T follicular helper cell (primary cell): Measurements from ENCODE around the gene HIVEP3.

Experiments used
- DNase-seq: peaks from one replicate; pipeline ENCODE4 v3.0.0-alpha.2; 2020; ENCODE audit warnings: low read depth

Gene HIVEP3

GRCh38 chr1:41530411-41530810 lies 388.3 kb downstream of the HIVEP3 start:
- no peak for DNase-seq

DNA sequence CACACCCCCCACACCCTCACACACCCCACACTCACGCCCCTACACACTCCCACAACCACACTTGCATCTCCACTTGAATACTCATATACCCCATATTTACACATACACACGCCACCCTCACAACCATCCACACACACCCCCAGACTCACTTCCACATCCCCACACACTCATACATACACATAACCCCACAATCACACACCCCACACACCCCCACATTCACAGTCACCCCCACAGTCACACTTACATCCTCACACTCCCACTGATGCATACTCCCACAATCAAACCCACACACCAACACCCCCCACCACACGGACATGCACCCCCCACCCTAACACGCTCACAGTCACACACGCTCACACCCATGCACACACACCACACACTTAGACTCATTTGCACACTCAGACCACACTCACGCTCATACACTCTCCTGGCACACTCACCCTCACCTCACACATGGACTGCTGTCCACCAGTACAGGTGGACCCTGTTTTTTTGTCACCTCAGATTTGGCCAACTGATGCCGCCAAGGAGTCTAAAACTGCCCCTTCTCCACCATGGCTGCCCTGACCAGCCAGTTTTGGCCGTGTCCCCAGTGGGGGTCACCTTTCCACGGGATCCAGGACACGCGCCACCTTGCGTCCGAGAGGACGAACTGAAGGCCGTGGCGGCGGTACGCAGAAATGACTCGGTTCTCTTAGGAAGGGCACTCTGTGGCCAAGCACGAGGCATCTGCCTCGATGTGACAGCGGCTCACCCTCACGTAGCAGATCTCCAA lies 388.9 kb downstream of the HIVEP3 start:
- no peak for DNase-seq

GRCh38 chr1:41528726-41529605 lies 389.8 kb downstream of the HIVEP3 start:
- DNase-seq, result no peak

GRCh38 chr1:41528106-41528505 lies 390.6 kb downstream of the HIVEP3 start:
- no peak for DNase-seq

DNA sequence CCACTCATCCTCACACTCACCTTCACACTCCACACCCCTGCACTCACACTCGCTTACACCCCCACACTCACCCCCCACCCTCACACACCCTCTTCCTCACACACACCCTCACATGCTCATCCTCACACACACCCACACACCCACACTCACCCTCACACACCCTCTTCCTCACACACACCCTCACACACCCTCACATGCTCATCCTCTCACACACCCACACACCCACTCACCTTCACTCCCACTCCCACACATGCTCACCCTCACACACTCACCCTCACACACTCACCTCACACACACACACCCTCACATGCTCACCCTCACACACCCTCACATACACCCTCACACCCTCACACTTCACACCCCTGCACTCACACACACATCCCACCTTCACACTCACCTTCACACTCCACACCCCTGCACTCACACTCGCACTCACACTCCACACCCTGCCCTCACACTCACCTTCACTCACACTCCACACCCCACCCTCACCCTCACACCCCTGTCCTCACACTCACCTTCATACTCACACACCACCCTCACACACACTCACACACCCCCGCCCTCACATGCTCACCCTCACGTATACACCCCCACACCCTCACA lies 391.7 kb downstream of the HIVEP3 start:
- no peak for DNase-seq

- no peak for DNase-seq
Measured at GRCh38 chr1:41525891-41526587, 392.7 kb downstream of the HIVEP3 start.

GRCh38 chr1:41524676-41525675 lies 393.7 kb downstream of the HIVEP3 start:
- DNase-seq, result no peak

GRCh38 chr1:41523949-41524675 lies 394.6 kb downstream of the HIVEP3 start:
- no peak for DNase-seq

DNA sequence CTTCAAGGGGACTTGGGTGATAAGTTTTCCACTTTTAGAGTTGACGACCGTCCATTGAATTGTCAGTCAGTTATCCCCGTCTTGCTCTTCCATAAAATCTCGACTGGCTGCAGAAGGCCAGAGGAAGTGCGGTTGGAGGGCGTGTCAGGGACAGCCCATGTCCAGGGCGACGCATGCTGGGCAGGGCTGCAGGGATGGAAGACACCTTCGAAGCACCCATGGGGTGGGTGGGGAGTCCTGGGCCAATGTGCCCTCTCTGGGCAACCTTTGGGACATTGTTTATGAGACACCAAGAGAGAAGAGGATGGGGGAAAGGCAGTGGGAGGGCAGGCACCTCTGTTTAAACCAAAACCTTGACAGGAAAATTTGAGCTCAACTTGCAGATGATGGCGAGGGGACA lies 395.7 kb downstream of the HIVEP3 start:
- no peak for DNase-seq

DNA sequence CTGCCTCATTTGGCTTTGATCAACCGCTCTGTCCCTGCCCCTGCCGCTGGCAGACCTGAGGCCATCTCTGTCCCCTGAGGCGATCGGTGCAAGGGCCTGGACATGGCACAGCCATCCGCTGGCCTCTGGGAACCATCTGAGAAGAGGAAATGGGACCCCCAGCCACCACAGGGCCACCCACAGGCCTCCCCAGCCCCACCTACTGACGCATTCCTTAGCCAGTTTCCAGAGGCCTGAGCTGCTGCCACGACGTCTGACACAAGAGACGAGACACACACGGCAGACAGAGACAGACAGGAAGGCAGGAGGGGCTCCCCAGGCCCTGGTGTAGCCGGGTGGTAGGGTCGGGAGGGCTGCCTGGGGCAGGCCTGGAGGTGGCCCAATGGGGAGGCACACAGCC lies 397.0 kb downstream of the HIVEP3 start:
- DNase-seq, result no peak

GRCh38 chr1:41520951-41521752 lies 397.6 kb downstream of the HIVEP3 start:
- DNase-seq, result no peak

DNA sequence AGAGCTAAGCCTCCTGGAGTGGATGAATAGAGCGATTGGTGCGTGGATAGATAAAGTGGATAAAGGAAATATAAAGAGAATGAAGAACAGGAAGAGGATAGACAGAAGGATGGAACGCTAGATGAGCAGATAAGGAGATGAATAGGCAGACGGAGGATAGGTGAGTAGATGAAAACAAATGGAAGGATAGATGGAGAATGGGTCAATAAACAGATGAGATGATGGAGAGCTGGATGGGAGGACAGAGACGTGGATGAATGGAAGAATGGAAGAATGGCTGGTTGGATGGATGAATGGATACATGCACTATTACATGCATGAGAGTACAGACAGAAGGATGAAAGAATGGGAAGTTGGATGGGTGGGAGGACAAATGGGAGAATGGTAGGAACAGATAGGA lies 399.1 kb downstream of the HIVEP3 start:
- no peak for DNase-seq

DNA sequence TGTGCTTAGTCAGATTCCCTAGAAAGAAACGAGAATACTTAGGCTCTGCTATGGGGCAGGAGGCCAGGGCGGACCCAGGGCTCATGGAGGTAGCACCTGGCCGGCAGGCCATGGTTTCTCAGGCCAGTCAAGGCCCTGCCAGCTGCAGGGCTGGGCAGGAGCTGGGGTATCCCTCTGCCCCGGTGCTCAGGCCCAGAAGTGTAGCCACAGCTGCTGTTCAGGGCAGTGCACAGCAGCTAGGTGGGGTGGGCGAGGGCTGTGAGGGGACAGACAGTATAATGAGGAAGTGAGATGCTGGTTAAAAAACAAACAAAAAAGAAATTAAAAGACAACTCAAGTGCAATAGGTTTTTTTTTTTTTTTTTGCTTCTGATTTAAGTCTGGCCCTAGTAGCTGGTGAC lies 400.3 kb downstream of the HIVEP3 start:
- no peak for DNase-seq

DNA sequence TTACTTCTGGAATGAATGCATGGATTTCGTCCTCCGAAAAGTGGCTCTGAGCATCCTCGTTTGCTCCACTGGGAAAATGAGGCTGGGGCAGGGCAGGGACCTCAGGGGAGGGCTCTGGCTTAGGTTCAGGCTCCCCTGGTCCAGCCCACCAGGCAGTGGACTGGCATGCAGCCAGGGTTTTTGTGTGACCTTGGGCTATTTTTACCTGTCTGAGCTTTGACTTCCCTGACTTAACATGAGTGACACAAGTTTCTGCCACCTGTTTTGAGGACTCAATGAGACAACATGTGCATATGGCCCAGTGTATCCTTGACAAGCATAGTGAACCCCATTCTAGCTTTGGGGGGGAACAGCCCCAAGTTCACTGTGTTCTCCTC lies 401.7 kb downstream of the HIVEP3 start:
- no peak for DNase-seq

- peak; percentile 23 for DNase-seq
Measured at GRCh38 chr1:41516168-41517061, 402.3 kb downstream of the HIVEP3 start.

GRCh38 chr1:41515778-41516167 lies 402.9 kb downstream of the HIVEP3 start:
- DNase-seq, result no peak

DNA sequence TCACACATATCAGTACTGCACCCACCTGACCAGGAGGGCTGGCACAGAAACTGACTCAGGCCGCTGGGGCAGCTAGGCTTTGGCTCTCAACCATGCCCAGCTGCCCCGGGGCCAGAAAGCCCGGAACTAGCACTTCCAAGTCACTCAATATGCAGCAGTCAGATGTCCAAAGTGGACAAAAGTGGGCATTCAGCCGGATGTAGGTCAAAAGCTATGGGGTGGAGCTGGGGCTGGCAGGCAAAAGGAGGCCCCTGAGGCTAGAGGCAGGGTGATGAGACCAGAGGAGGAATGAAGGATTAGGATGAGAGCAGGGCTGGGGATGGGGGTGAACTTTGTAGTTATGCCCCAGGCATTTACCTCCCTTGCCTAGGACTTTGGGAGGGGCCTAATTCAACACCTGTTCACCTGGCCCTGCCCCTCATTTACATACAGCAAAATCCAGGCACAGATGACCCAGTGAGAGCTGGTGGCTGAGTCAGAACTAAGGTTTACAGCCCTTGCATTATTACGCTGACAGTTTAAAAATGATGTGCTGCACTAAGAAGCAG lies 403.5 kb downstream of the HIVEP3 start:
- no peak for DNase-seq

DNA sequence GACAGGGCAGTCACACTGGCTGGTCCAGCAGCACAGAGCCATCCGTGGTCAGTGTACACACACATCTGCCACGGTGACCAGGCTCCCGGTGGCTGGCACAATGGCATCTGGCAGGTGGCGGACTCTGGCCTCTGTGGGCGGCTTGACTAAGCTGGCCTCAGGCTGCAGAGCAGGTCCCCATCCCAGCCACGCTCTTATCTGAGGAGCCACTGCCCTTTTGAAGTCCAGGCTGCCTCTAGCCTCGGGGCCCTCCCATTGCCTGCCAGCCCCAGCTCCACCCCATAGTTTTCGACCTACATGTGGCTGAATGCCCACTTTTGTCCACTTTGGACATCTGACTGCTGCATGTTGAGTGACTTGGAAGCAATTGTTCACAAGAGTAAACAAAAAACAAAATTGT lies 404.3 kb downstream of the HIVEP3 start:
- no peak for DNase-seq
